ENCODE measurements around the gene SLC28A3.

SLC28A3 gene

GRCh38 chr9:84343111-84343521 lies 2.6 kb upstream of the SLC28A3 start:
- no peak for TF ChIP-seq SIN3A (IDR thresholded peaks at IDR 0.05; ENCODE audit: borderline replicate concordance, insufficient read depth, low read length)
- TF ChIP-seq, protein P1, sequence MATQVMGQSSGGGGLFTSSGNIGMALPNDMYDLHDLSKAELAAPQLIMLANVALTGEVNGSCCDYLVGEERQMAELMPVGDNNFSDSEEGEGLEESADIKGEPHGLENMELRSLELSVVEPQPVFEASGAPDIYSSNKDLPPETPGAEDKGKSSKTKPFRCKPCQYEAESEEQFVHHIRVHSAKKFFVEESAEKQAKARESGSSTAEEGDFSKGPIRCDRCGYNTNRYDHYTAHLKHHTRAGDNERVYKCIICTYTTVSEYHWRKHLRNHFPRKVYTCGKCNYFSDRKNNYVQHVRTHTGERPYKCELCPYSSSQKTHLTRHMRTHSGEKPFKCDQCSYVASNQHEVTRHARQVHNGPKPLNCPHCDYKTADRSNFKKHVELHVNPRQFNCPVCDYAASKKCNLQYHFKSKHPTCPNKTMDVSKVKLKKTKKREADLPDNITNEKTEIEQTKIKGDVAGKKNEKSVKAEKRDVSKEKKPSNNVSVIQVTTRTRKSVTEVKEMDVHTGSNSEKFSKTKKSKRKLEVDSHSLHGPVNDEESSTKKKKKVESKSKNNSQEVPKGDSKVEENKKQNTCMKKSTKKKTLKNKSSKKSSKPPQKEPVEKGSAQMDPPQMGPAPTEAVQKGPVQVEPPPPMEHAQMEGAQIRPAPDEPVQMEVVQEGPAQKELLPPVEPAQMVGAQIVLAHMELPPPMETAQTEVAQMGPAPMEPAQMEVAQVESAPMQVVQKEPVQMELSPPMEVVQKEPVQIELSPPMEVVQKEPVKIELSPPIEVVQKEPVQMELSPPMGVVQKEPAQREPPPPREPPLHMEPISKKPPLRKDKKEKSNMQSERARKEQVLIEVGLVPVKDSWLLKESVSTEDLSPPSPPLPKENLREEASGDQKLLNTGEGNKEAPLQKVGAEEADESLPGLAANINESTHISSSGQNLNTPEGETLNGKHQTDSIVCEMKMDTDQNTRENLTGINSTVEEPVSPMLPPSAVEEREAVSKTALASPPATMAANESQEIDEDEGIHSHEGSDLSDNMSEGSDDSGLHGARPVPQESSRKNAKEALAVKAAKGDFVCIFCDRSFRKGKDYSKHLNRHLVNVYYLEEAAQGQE (IDR thresholded peaks at IDR 0.05; ENCODE audit: insufficient read depth in 1 of 2, low read depth in 2 of 2, low read length in 2 of 2) = no peak
- TF ChIP-seq FOXP2 (optimal IDR thresholded peaks at IDR 0.05; ENCODE audit: borderline replicate concordance, extremely low read depth, extremely low read length, insufficient read depth) = no peak
- TF ChIP-seq POLR2AphosphoS5 (IDR thresholded peaks at IDR 0.05; ENCODE audit: low read depth, low read length) = no peak
- TF ChIP-seq TAF1 (IDR thresholded peaks at IDR 0.05; ENCODE audit: borderline replicate concordance, insufficient read depth, low read length) = no peak

- TF ChIP-seq FOXP2 (optimal IDR thresholded peaks at IDR 0.05; ENCODE audit: borderline replicate concordance, extremely low read depth, extremely low read length, insufficient read depth) = no peak
- no peak for TF ChIP-seq TAF1 (IDR thresholded peaks at IDR 0.05; ENCODE audit: borderline replicate concordance, insufficient read depth, low read length)
- TF ChIP-seq POLR2AphosphoS5 (IDR thresholded peaks at IDR 0.05; ENCODE audit: low read depth, low read length) = no peak
These were observed 596 bp downstream of the SLC28A3 start for GRCh38 chr9:84339962-84340361.

- no peak for TF ChIP-seq POLR2AphosphoS5 (IDR thresholded peaks at IDR 0.05; ENCODE audit: low read depth, low read length)
- no peak for TF ChIP-seq FOXP2 (optimal IDR thresholded peaks at IDR 0.05; ENCODE audit: borderline replicate concordance, extremely low read depth, extremely low read length, insufficient read depth)
- TF ChIP-seq SIN3A (IDR thresholded peaks at IDR 0.05; ENCODE audit: borderline replicate concordance, insufficient read depth, low read length) = no peak
- TF ChIP-seq TAF1 (IDR thresholded peaks at IDR 0.05; ENCODE audit: borderline replicate concordance, insufficient read depth, low read length) = no peak
- TF ChIP-seq, protein P1 (IDR thresholded peaks at IDR 0.05; ENCODE audit: insufficient read depth in 1 of 2, low read depth in 2 of 2, low read length in 2 of 2) = no peak
These were observed 1.1 kb downstream of the SLC28A3 start for GRCh38 chr9:84339503-84339902.

GRCh38 chr9:84338792-84339191 lies 1.8 kb downstream of the SLC28A3 start:
- no peak for TF ChIP-seq SIN3A (IDR thresholded peaks at IDR 0.05; ENCODE audit: borderline replicate concordance, insufficient read depth, low read length)
- no peak for TF ChIP-seq FOXP2 (optimal IDR thresholded peaks at IDR 0.05; ENCODE audit: borderline replicate concordance, extremely low read depth, extremely low read length, insufficient read depth)
- TF ChIP-seq POLR2AphosphoS5 (IDR thresholded peaks at IDR 0.05; ENCODE audit: low read depth, low read length) = no peak
- TF ChIP-seq TAF1 (IDR thresholded peaks at IDR 0.05; ENCODE audit: borderline replicate concordance, insufficient read depth, low read length) = no peak
- TF ChIP-seq, protein P1 (IDR thresholded peaks at IDR 0.05; ENCODE audit: insufficient read depth in 1 of 2, low read depth in 2 of 2, low read length in 2 of 2) = no peak

DNA sequence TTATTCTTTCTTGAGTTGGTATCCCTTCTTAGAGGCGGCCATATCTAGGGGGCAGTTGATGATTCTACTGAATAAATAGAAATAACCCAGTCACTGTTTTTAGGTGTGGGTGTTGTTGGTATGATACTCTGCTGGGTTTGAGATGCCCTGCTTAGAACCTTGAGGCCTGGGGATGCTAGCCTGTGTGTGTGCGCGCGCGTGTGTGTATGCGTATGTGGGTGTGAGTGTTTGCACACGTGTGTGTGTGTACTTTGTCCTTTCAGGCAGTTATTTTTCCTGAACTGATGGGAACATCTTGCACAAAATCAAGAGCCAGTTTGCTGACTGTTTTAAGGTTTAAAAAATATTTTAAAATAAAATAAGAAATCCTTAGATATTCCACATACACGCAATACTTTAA lies 3.3 kb downstream of the SLC28A3 start:
- TF ChIP-seq SIN3A (IDR thresholded peaks at IDR 0.05; ENCODE audit: borderline replicate concordance, insufficient read depth, low read length) = no peak
- TF ChIP-seq POLR2AphosphoS5 (IDR thresholded peaks at IDR 0.05; ENCODE audit: low read depth, low read length) = no peak
- TF ChIP-seq FOXP2 (optimal IDR thresholded peaks at IDR 0.05; ENCODE audit: borderline replicate concordance, extremely low read depth, extremely low read length, insufficient read depth) = no peak
- no peak for TF ChIP-seq TAF1 (IDR thresholded peaks at IDR 0.05; ENCODE audit: borderline replicate concordance, insufficient read depth, low read length)
- TF ChIP-seq, protein P1 (IDR thresholded peaks at IDR 0.05; ENCODE audit: insufficient read depth in 1 of 2, low read depth in 2 of 2, low read length in 2 of 2) = no peak

Measured in PFSK-1 (cell line).